HG02588 (cell line): Measurements from ENCODE around the gene NT5DC2.
A peak's percentile ranks its signal among the peaks of the same experiment; 100 is the strongest.

ENCODE experiments used
- ATAC-seq: cut with Tn5 transposase; IDR thresholded peaks from one replicate; pipeline ENCODE4 v1.9.1; 2021; ENCODE audit warnings: mild to moderate bottlenecking, moderate library complexity; ENCODE audit not compliant: unreplicated experiment

Gene NT5DC2

GRCh38 chr3:52533623-52534280 is at the start of gene NT5DC2:
Gene NT5DC2, minus strand, starts transcription at chr3:52533857. Its CDS starts 120 bp downstream, at chr3:52533737.
- ATAC-seq, result peak; percentile 36

- ATAC-seq, result no peak
Measured at GRCh38 chr3:52574056-52574965, 40.7 kb upstream of the NT5DC2 start.

- ATAC-seq, result no peak
Measured at GRCh38 chr3:52572221-52572620, 38.6 kb upstream of the NT5DC2 start.

GRCh38 chr3:52570076-52570475 is 36.4 kb upstream of the NT5DC2 start:
- no peak for ATAC-seq

- ATAC-seq, result no peak
Measured at GRCh38 chr3:52568069-52568468, 34.4 kb upstream of the NT5DC2 start.

- ATAC-seq, result no peak
Measured at GRCh38 chr3:52563984-52564383, 30.3 kb upstream of the NT5DC2 start.

GRCh38 chr3:52561028-52561747 is 27.5 kb upstream of the NT5DC2 start:
- ATAC-seq, result no peak

GRCh38 chr3:52558436-52558835 is 24.8 kb upstream of the NT5DC2 start:
- no peak for ATAC-seq

GRCh38 chr3:52557011-52557960 is 23.6 kb upstream of the NT5DC2 start:
- no peak for ATAC-seq

- no peak for ATAC-seq
Measured at GRCh38 chr3:52555056-52555455, 21.4 kb upstream of the NT5DC2 start.

- ATAC-seq, result no peak
Measured at GRCh38 chr3:52554026-52554755, 20.5 kb upstream of the NT5DC2 start.

GRCh38 chr3:52552089-52552488 is 18.4 kb upstream of the NT5DC2 start:
- ATAC-seq, result no peak

- ATAC-seq, result no peak
Measured at GRCh38 chr3:52551118-52551517, 17.5 kb upstream of the NT5DC2 start.

- no peak for ATAC-seq
Measured at GRCh38 chr3:52547143-52547542, 13.5 kb upstream of the NT5DC2 start.

- no peak for ATAC-seq
Measured at GRCh38 chr3:52546111-52546901, 12.6 kb upstream of the NT5DC2 start.

- ATAC-seq, result no peak
Measured at GRCh38 chr3:52544937-52545336, 11.3 kb upstream of the NT5DC2 start.

GRCh38 chr3:52541050-52541449 is 7.4 kb upstream of the NT5DC2 start:
- no peak for ATAC-seq

GRCh38 chr3:52539010-52539653 is 5.5 kb upstream of the NT5DC2 start:
- no peak for ATAC-seq
